Panc1 (cell line): ENCODE data around the gene SPG21. TPM values are rescaled to one million over a fixed set of nuclear protein-coding genes. Genes with fewer than 3 reads are reported as not detected.

Experiments
- ATAC-seq: fragments of 200-7000 bp; cut with Tn5 transposase; 2 replicates; pipeline ENCODE4 v1.9.1; 2020; ENCODE audit warnings: mild to moderate bottlenecking, moderate library complexity
- BruUV-seq: library from RNA; stranded (reverse); fragments of 400-500 nt; replicated peaks from 2 replicates; lab custom pipeline; 2021; lab: Mats Ljungman, UMichigan
- CTCF ChIA-PET: fragments of 300-600 bp; sonication (Branson Sonifier 250); formaldehyde crosslinking; loops from one replicate; lab custom pipeline; 2022; ENCODE audit warnings: antibody characterized with exemption; lab: Charles Lee
- POLR2A ChIA-PET: fragments of 300-600 bp; sonication (Branson Sonifier 250); formaldehyde crosslinking; loops from one replicate; lab custom pipeline; 2022; ENCODE audit warnings: antibody characterized with exemption; lab: Charles Lee
- DNase-seq: peaks from one replicate; pipeline ENCODE4 v3.0.0-alpha.2; 2010; ENCODE audit warnings: low read depth, low spot score
- H3K27ac ChIP-seq: 2 replicates; pipeline ENCODE4 v1.5.1; 2011; ENCODE audit warnings: mild to moderate bottlenecking, low read length, inconsistent platforms
- H3K27me3 ChIP-seq: fragments of 200-500 bp; sonication (Bioruptor generic); 2 replicates; pipeline ENCODE4 v1.6.0; 2014; ENCODE audit warnings: low read length, inconsistent platforms; ENCODE audit not compliant: control insufficient read depth, insufficient read depth
- H3K36me3 ChIP-seq: fragments of 200-500 bp; sonication (Bioruptor generic); 2 replicates; pipeline ENCODE4 v1.5.1; 2014; ENCODE audit warnings: inconsistent platforms, mild to moderate bottlenecking, low read length, moderate library complexity; ENCODE audit not compliant: control insufficient read depth, insufficient read depth
- H3K4me1 ChIP-seq: 2 replicates; pipeline ENCODE4 v1.5.1; 2011; ENCODE audit warnings: inconsistent platforms, mild to moderate bottlenecking, low read length, moderate library complexity; ENCODE audit not compliant: control insufficient read depth, insufficient read depth
- H3K4me3 ChIP-seq, 2 experiments: 2 replicates each; pipeline ENCODE4 v1.5.1; 2011 to 2012; ENCODE audit warnings: low read depth in 2 of 2, low read length in 2 of 2, mild to moderate bottlenecking in 2 of 2, inconsistent platforms in 1 of 2, moderate library complexity in 1 of 2
- H3K9me3 ChIP-seq: fragments of 200-500 bp; sonication (Bioruptor generic); 2 replicates; pipeline ENCODE4 v1.5.1; 2014; ENCODE audit warnings: low read depth, mild to moderate bottlenecking, inconsistent platforms, low read length, moderate library complexity; ENCODE audit not compliant: control insufficient read depth, insufficient read depth
- POLR2AphosphoS5 ChIP-seq: IDR thresholded peaks from 2 replicates; pipeline ENCODE4 v1.6.1; 2012; ENCODE audit warnings: mild to moderate bottlenecking, low read depth, low read length, moderate library complexity
- REST ChIP-seq, 2 experiments: IDR thresholded peaks; 2 replicates each; pipeline ENCODE4 v1.6.1; 2011 to 2012; ENCODE audit warnings: low read depth in 2 of 2, control low read depth in 1 of 2, low read length in 1 of 2, mild to moderate bottlenecking in 1 of 2, moderate library complexity in 1 of 2; ENCODE audit not compliant: insufficient read depth in 1 of 2
- SIN3A ChIP-seq: IDR thresholded peaks from 2 replicates; pipeline ENCODE4 v1.6.1; 2012; ENCODE audit warnings: low read depth, mild to moderate bottlenecking, low read length, moderate library complexity, borderline replicate concordance; ENCODE audit not compliant: insufficient read depth
- TCF7L2 ChIP-seq: IDR thresholded peaks from 2 replicates; pipeline ENCODE4 v1.6.1; 2011; ENCODE audit warnings: mild to moderate bottlenecking, low read depth, low read length, inconsistent platforms
- in situ Hi-C: cut with HindIII; loops from 2 replicates; pipeline ENCODE4 v1.10.0; 2016; ENCODE audit warnings: low sequenced_read_pairs, low pct_unique_long_range_greater_than_20kb
- intact Hi-C: fragments of 100-400 bp; cut with micrococcal nuclease; formaldehyde crosslinking; loops from one replicate; pipeline ENCODE4 v1.10.0; 2022; ENCODE audit not compliant: unreplicated experiment
- total RNA-seq: library from RNA; stranded (reverse); gene quantifications from one replicate; pipeline ENCODE4 v1.2.1, GENCODE V29; 2021; ENCODE audit not compliant: unreplicated experiment
- TF ChIP-seq, protein P1 (sequence below): fragments of 450-650 bp; IDR thresholded peaks from 2 replicates; pipeline ENCODE4 v1.5.1; 2017; ENCODE audit warnings: mild to moderate bottlenecking

The SPG21 gene
- total RNA-seq, 1 experiment from 2014 or later, result 124 TPM

GRCh38 chr15:64942356-64942755 is 47.4 kb downstream of the SPG21 start:
- TF ChIP-seq REST (IDR thresholded peaks at IDR 0.05; ENCODE audit: insufficient read depth in 1 of 2, low read depth in 2 of 2, low read length in 1 of 2) (no peak), POLR2AphosphoS5 (no peak), TCF7L2 (no peak), SIN3A (no peak)
- TF ChIP-seq, protein P1, sequence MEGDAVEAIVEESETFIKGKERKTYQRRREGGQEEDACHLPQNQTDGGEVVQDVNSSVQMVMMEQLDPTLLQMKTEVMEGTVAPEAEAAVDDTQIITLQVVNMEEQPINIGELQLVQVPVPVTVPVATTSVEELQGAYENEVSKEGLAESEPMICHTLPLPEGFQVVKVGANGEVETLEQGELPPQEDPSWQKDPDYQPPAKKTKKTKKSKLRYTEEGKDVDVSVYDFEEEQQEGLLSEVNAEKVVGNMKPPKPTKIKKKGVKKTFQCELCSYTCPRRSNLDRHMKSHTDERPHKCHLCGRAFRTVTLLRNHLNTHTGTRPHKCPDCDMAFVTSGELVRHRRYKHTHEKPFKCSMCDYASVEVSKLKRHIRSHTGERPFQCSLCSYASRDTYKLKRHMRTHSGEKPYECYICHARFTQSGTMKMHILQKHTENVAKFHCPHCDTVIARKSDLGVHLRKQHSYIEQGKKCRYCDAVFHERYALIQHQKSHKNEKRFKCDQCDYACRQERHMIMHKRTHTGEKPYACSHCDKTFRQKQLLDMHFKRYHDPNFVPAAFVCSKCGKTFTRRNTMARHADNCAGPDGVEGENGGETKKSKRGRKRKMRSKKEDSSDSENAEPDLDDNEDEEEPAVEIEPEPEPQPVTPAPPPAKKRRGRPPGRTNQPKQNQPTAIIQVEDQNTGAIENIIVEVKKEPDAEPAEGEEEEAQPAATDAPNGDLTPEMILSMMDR, result no peak
- Histone ChIP-seq H3K36me3 (no peaks in the 10 kb centered on the region), H3K4me1 (no peaks in the 10 kb centered on the region), H3K9me3 (no peaks in the 10 kb centered on the region), H3K27me3 (no peaks in the 10 kb centered on the region), H3K4me3 (no peak overlapping the region), H3K27ac (no peak overlapping the region)
- BruUV-seq, result no TSS peak
- ChIA-PET CTCF (no interaction called here), POLR2A (no interaction called here)
- in situ Hi-C loops, result no loop called here
- ATAC-seq (no peak), DNase-seq (no peak)
- intact Hi-C loops, result no loop called here

DNA sequence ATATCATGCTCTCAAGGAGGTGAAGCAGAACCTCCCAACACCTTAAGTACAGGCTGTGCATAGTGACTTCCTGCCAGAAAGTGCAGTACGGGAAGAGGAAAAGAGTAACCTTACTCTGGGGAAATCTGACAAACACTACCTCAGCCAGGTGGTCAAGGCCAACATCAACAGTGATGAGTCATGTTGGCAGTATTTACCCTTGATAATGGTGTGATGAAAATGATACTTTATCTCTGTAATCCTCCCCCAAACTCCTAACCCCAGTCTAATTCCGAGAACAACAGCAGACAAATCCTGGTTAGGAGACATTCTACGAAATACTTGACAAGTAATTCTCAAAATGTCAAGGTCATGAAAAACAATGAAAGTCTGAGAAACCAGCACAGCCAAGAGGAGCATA is 51.5 kb downstream of the SPG21 start:
- intact Hi-C loops, result no loop called here
- BruUV-seq, result no TSS peak
- CTCF ChIA-PET, result no interaction called here
- Histone ChIP-seq H3K9me3 (no peaks in the 10 kb centered on the region), H3K4me1 (no peaks in the 10 kb centered on the region), H3K27me3 (no peaks in the 10 kb centered on the region), H3K36me3 (no peaks in the 10 kb centered on the region), H3K27ac (no peak overlapping the region), H3K4me3 (no peak overlapping the region)
- ATAC-seq (no peak), DNase-seq (no peak)
- in situ Hi-C loops, result no loop called here
- POLR2A ChIA-PET, result no interaction called here
- TF ChIP-seq POLR2AphosphoS5 (no peak), REST (IDR thresholded peaks at IDR 0.05; ENCODE audit: insufficient read depth in 1 of 2, low read depth in 2 of 2, low read length in 1 of 2) (no peak), SIN3A (no peak), TCF7L2 (no peak)
- TF ChIP-seq, protein P1, result no peak
